ENCODE measurements around the gene MAP3K4. TPM values are rescaled to one million over a fixed set of nuclear protein-coding genes. Genes with fewer than 3 reads are reported as not detected.

The MAP3K4 gene
- total and polyA plus RNA-seq, 2 donors from 2014 or later: 13.0 to 52.8 TPM

GRCh38 chr6:161162722-161163121, 171.2 kb downstream of the MAP3K4 start:
- Histone ChIP-seq H3K27ac (ENCODE audit: low read depth in 2 of 2, low read length in 2 of 2) (no peak overlapping the region), H3K9me3 (ENCODE audit: control insufficient read depth in 2 of 3, insufficient read depth in 1 of 3, low read length in 3 of 3) (no peaks in the 10 kb centered on the region), H3K27me3 (ENCODE audit: control insufficient read depth, insufficient read depth, low read length) (no peaks in the 10 kb centered on the region), H3K9ac (ENCODE audit: low read length in 3 of 3) (no peak overlapping the region), H3K4me3 (ENCODE audit: low read length in 3 of 3) (no peak overlapping the region), H3K4me1 (ENCODE audit: control insufficient read depth in 2 of 3, insufficient read depth in 2 of 3, low read depth in 1 of 3, low read length in 3 of 3) (no peaks in the 10 kb centered on the region), H3K36me3 (ENCODE audit: control insufficient read depth in 2 of 3, insufficient read depth in 3 of 3, low read length in 3 of 3) (no peaks in the 10 kb centered on the region)
- no peak for DNase-seq
- FAIRE-seq: no peak
- no peak for TF ChIP-seq CTCF (IDR thresholded peaks at IDR 0.05; ENCODE audit: borderline replicate concordance, extremely low read depth, insufficient read depth)
- intact Hi-C loops (cut with DNase I): no loop called here

GRCh38 chr6:161163466-161164181, 172.1 kb downstream of the MAP3K4 start:
- Histone ChIP-seq H3K27ac (ENCODE audit: low read depth in 2 of 2, low read length in 2 of 2) (no peak overlapping the region), H3K9me3 (ENCODE audit: control insufficient read depth in 2 of 3, insufficient read depth in 1 of 3, low read length in 3 of 3) (no peaks in the 10 kb centered on the region), H3K4me1 (ENCODE audit: control insufficient read depth in 2 of 3, insufficient read depth in 2 of 3, low read depth in 1 of 3, low read length in 3 of 3) (no peaks in the 10 kb centered on the region), H3K36me3 (ENCODE audit: control insufficient read depth in 2 of 3, insufficient read depth in 3 of 3, low read length in 3 of 3) (no peaks in the 10 kb centered on the region), H3K4me3 (ENCODE audit: low read length in 3 of 3) (no peak overlapping the region), H3K9ac (ENCODE audit: low read length in 3 of 3) (no peak overlapping the region), H3K27me3 (ENCODE audit: control insufficient read depth, insufficient read depth, low read length) (no peaks in the 10 kb centered on the region)
- DNase-seq (no peak), FAIRE-seq (no peak)
- intact Hi-C loops (cut with DNase I): no loop called here
- no peak for TF ChIP-seq CTCF (IDR thresholded peaks at IDR 0.05; ENCODE audit: borderline replicate concordance, extremely low read depth, insufficient read depth)

- no peaks in the 10 kb centered on the region for H3K9me3 ChIP-seq (ENCODE audit: control insufficient read depth in 2 of 3, insufficient read depth in 1 of 3, low read length in 3 of 3)
- DNase-seq: no peak
- H3K4me1 ChIP-seq (ENCODE audit: control insufficient read depth in 2 of 3, insufficient read depth in 2 of 3, low read depth in 1 of 3, low read length in 3 of 3): no peaks in the 10 kb centered on the region
- no peak overlapping the region for H3K4me3 ChIP-seq (ENCODE audit: low read length in 3 of 3)
- intact Hi-C loops (cut with DNase I): no loop called here
- TF ChIP-seq CTCF (IDR thresholded peaks at IDR 0.05; ENCODE audit: borderline replicate concordance, extremely low read depth, insufficient read depth): no peak
- H3K36me3 ChIP-seq (ENCODE audit: control insufficient read depth in 2 of 3, insufficient read depth in 3 of 3, low read length in 3 of 3): no peaks in the 10 kb centered on the region
- H3K27me3 ChIP-seq (ENCODE audit: control insufficient read depth, insufficient read depth, low read length): no peaks in the 10 kb centered on the region
- H3K27ac ChIP-seq (ENCODE audit: low read depth in 2 of 2, low read length in 2 of 2): no peak overlapping the region
- no peak for FAIRE-seq
- H3K9ac ChIP-seq (ENCODE audit: low read length in 3 of 3): no peak overlapping the region
Measured at GRCh38 chr6:161164182-161164625, 172.6 kb downstream of the MAP3K4 start.
